Thymus (tissue), 11 donors: ENCODE measurements around the gene TAX1BP1. TPM values are rescaled to one million over a fixed set of nuclear protein-coding genes. Genes with fewer than 3 reads are reported as not detected.

Source experiments
- DNase-seq, 9 donors: peaks; one replicate each; pipeline ENCODE4 v3.0.0-alpha.2; 2013; ENCODE audit warnings: low spot score in 9 of 9, low read depth in 6 of 9, missing footprints in 1 of 9
- H3K27ac ChIP-seq, 2 donors: one replicate each; pipeline ENCODE4 v1.5.1; 2013; ENCODE audit warnings: control low read depth in 1 of 2, low read depth in 1 of 2, low read length in 1 of 2, mild to moderate bottlenecking in 1 of 2, moderate library complexity in 1 of 2
- H3K27me3 ChIP-seq, 2 donors: one replicate each; pipeline ENCODE4 v1.5.1; 2013; ENCODE audit warnings: low read length in 1 of 2; ENCODE audit not compliant: control insufficient read depth in 2 of 2, insufficient read depth in 1 of 2
- H3K36me3 ChIP-seq, 2 donors: one replicate each; pipeline ENCODE4 v1.5.1; 2013; ENCODE audit warnings: low read length in 1 of 2, mild to moderate bottlenecking in 1 of 2, moderate library complexity in 1 of 2; ENCODE audit not compliant: control insufficient read depth in 2 of 2, insufficient read depth in 2 of 2
- H3K4me1 ChIP-seq, 2 donors: one replicate each; pipeline ENCODE4 v1.5.1; 2013; ENCODE audit warnings: low read length in 2 of 2; ENCODE audit not compliant: control insufficient read depth in 2 of 2, insufficient read depth in 2 of 2
- H3K4me3 ChIP-seq, 2 donors: one replicate each; pipeline ENCODE4 v1.5.1; 2013; ENCODE audit warnings: low read length in 2 of 2, control low read depth in 1 of 2, mild to moderate bottlenecking in 1 of 2
- H3K9me3 ChIP-seq, 2 donors: one replicate each; pipeline ENCODE4 v1.5.1; 2013; ENCODE audit warnings: low read length in 1 of 2, mild to moderate bottlenecking in 1 of 2; ENCODE audit not compliant: control insufficient read depth in 2 of 2, insufficient read depth in 1 of 2
- WGBS: extraction: QIAGEN DNeasy Blood & Tissue Kit; methylation state at CpG from one replicate; pipeline ENCODE4 v1.1.7; 2013; 5-methylcytosine and 5-hydroxymethylcytosine counted together
- polyA plus RNA-seq: library from polyadenylated mRNA; stranded (reverse); fragments of 200-250 nt; gene quantifications from one replicate; pipeline ENCODE4 v1.2.3, GENCODE V29; 2013
- total RNA-seq: library from RNA; stranded (reverse); fragments of 120-200 nt; gene quantifications from one replicate; pipeline ENCODE4 v1.2.4, GENCODE V29; 2013
- donor health status: healthy.

TAX1BP1 gene
- total and polyA plus RNA-seq, 2 donors, result 86.7 to 95.1 TPM

DNA sequence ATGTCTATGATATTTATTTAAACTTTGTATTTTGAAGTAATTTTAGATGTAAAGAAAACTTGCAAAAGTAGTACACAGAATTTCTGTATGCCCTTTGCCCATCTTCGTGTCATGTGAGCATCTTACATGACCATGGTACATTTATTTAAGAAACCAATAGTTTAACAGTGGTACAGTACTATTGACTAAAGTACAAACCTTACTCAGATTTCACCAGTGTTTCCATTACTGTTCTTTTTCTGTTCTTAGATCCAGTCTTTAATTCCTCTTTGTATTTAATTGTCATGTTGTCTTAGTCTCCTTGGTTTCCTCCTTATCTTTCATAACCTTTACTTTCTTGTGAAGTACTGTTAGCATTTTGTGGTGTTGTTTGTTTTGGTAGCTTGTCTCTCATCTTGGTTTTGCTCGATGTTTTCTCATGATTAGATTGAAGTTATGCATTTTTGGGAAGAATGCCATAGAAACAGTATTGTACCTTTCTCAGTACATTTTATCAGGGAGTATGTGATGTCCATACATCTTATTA is 24.1 kb downstream of the TAX1BP1 start:
- H3K4me1 ChIP-seq, result no peaks in the 10 kb centered on the region
- no peak overlapping the region for H3K27ac ChIP-seq
- no peak for DNase-seq
- no peak overlapping the region for H3K4me3 ChIP-seq
- no peaks in the 10 kb centered on the region for H3K9me3 ChIP-seq
- 95% methylated on average over 2 of the region's 2 CpGs for WGBS
- H3K36me3 ChIP-seq, result peaks cover 8% of the 10 kb centered on the region in 2 donors
- no peaks in the 10 kb centered on the region for H3K27me3 ChIP-seq

- Histone ChIP-seq H3K4me1 (no peaks in the 10 kb centered on the region), H3K36me3 (peaks cover 5 to 14% of the 10 kb centered on the region in 2 donors)
- 99% methylated on average over 11 of the region's 11 CpGs for WGBS
Observed at GRCh38 chr7:27765841-27766240, 25.9 kb downstream of the TAX1BP1 start.

GRCh38 chr7:27767374-27767773 is 27.4 kb downstream of the TAX1BP1 start:
- no peak overlapping the region for H3K27ac ChIP-seq
- H3K36me3 ChIP-seq, result peaks cover 9 to 21% of the 10 kb centered on the region in 2 donors
- no peaks in the 10 kb centered on the region for H3K4me1 ChIP-seq
- H3K9me3 ChIP-seq, result no peaks in the 10 kb centered on the region
- no peak overlapping the region for H3K4me3 ChIP-seq
- no peaks in the 10 kb centered on the region for H3K27me3 ChIP-seq
- no peak for DNase-seq

More at GRCh38 chr7:27765841-27766240, 25.9 kb downstream of the TAX1BP1 start:
- Histone ChIP-seq H3K9me3 (no peaks in the 10 kb centered on the region), H3K4me3 (no peak overlapping the region), H3K27ac (no peak overlapping the region), H3K27me3 (no peaks in the 10 kb centered on the region)
- no peak for DNase-seq

DNA sequence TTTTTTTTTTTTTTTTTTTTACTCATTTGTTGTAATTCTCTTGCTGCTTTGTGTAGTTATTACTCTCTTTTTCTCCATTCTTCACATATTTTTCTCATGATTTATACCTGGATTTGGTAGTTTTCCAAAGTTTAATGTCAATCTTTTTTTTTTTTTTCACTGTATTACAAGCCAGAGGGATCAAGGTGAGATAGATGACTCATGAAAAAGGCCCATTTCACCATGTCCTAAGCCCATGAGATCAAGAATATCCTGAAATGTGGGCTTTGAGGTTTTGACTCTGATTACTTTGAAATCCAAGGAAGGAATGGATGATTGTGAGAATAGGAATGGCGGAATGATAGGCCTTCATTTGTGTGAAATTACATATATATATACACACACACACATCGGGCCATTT is 31.1 kb downstream of the TAX1BP1 start:
- no peak for DNase-seq
- H3K9me3 ChIP-seq, result no peaks in the 10 kb centered on the region
- no peaks in the 10 kb centered on the region for H3K27me3 ChIP-seq
- peaks cover 5 to 21% of the 10 kb centered on the region in 2 donors for H3K36me3 ChIP-seq
- H3K27ac ChIP-seq, result no peak overlapping the region
- no peaks in the 10 kb centered on the region for H3K4me1 ChIP-seq
- 98% methylated on average over 2 of the region's 2 CpGs for WGBS
- H3K4me3 ChIP-seq, result no peak overlapping the region

GRCh38 chr7:27774717-27775328 is 34.9 kb downstream of the TAX1BP1 start:
- Histone ChIP-seq H3K27ac (no peak overlapping the region), H3K4me1 (no peaks in the 10 kb centered on the region), H3K27me3 (no peaks in the 10 kb centered on the region), H3K4me3 (no peak overlapping the region), H3K9me3 (no peaks in the 10 kb centered on the region), H3K36me3 (peaks cover 4 to 13% of the 10 kb centered on the region in 2 donors)
- peak in 2 of 9 donors; percentile 16 to 27 for DNase-seq
- 66% methylated on average over 2 of the region's 2 CpGs for WGBS

DNA sequence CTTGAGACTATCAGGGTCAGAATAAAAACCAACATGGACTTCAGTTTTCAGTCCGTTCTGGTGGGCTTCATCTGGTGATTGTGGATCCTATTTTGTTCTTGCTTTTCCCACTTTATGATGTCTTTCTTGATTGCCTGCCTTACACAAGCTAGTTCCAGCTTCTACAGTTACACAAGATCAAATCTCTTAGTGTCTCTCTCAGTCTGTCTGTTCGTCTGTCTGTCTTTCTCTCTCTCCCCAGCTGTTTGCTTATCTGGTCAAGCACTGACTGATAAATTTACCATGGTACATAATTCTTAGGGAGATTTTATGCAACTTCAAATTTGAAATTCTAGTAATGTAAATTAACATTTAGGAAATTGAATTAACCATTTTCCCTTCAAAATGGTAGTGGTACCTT is 35.8 kb downstream of the TAX1BP1 start:
- Histone ChIP-seq H3K9me3 (no peaks in the 10 kb centered on the region), H3K36me3 (peaks cover 4 to 11% of the 10 kb centered on the region in 2 donors), H3K27ac (no peak overlapping the region), H3K27me3 (no peaks in the 10 kb centered on the region), H3K4me3 (no peak overlapping the region), H3K4me1 (no peaks in the 10 kb centered on the region)
- 96% methylated on average over 2 of the region's 2 CpGs for WGBS
- DNase-seq, result no peak

- H3K9me3 ChIP-seq, result no peaks in the 10 kb centered on the region
- H3K27me3 ChIP-seq, result no peaks in the 10 kb centered on the region
- WGBS, result 70% methylated on average over 2 of the region's 2 CpGs
- H3K4me3 ChIP-seq, result no peak overlapping the region
- DNase-seq, result no peak
- H3K27ac ChIP-seq, result no peak overlapping the region
- no peaks in the 10 kb centered on the region for H3K36me3 ChIP-seq
- H3K4me1 ChIP-seq, result no peaks in the 10 kb centered on the region
Observed at GRCh38 chr7:27777662-27778061, 37.7 kb downstream of the TAX1BP1 start.

DNA sequence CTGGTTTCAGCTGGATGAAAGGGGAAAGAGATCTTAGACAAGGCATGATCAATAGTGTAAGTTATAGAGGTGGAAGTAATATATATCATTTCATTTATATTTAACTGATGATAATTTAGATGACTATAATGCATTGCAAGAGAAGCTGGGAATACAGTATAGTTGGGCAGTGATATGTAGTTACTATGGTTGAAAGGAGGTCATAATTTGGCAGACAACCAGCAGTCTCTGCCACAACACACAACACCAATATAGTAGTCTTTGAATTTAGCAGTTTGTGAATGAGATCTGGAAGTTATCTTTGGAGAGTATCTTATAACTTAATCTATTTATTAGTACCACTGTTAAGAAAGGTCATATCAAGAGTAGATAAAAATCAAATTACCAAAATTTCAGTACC is 39.9 kb downstream of the TAX1BP1 start:
- no peak for DNase-seq

GRCh38 chr7:27781188-27781587 is 41.2 kb downstream of the TAX1BP1 start:
- Histone ChIP-seq H3K27me3 (no peaks in the 10 kb centered on the region), H3K27ac (no peak overlapping the region), H3K4me3 (no peak overlapping the region), H3K36me3 (peaks cover 0 to 7% of the 10 kb centered on the region in 2 donors), H3K4me1 (no peaks in the 10 kb centered on the region), H3K9me3 (no peaks in the 10 kb centered on the region)
- no peak for DNase-seq
- WGBS, result over 99% methylated on average over 2 of the region's 2 CpGs

More for the DNA sequence above, 39.9 kb downstream of the TAX1BP1 start:
- H3K4me1 ChIP-seq, result no peaks in the 10 kb centered on the region
- no peaks in the 10 kb centered on the region for H3K36me3 ChIP-seq
- H3K27ac ChIP-seq, result no peak overlapping the region
- H3K27me3 ChIP-seq, result no peaks in the 10 kb centered on the region
- no peak overlapping the region for H3K4me3 ChIP-seq
- no peaks in the 10 kb centered on the region for H3K9me3 ChIP-seq
